ENCODE data around the gene GPLD1.

- TF ChIP-seq POLR2A (IDR thresholded peaks at IDR 0.05), result no peak
- no peak for TF ChIP-seq CTCF (IDR thresholded peaks at IDR 0.05)
Observed at GRCh38 chr6:24439858-24440539, 49.4 kb downstream of the GPLD1 start.
